Measurements from ENCODE around the gene PAGE5.

PAGE5 gene
- total RNA-seq, result 0 to 0.92 (median 0.10) reads per million in 9 experiments

DNA sequence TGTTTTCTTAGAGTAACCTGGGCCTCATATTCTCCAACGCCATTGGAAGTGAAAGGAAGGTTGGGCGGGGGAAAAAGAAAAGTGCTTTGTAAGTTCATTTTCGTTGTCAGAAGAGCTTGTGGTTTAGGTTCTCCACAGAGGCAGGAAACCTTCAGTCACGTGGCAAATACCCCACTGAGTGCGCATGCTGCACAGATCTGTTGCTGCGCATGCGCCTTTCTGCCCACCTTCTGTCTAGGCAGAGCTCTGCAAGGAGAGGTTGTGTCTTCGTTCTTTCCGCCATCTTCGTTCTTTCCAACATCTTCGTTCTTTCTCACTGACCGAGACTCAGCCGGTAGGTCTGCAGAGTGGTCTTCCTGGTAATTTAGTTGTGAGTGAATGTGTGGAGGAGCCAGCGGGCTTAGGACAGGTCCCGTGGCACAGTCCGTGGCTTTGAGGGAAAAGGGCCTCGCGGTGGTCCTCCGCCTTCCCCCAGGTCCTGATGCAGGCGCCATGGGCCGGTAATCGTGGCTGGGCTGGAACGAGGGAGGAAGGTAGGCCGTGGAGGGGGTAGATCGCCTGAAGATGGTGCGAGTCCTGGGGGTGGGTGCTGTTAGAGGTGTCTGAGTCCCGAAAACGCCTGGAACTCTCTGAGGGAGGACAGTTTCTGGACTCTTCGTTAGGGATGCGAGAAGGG lies at the start of gene PAGE5:
TSS of gene PAGE5 (plus strand) at position 228 of the 676 bp plus-strand sequence. CDS start 1,037 bp downstream, outside the sequence.
- Mint-ChIP-seq H3K4me3 (no peak within 1 kb of the TSS), H3K27ac (no peak within 1 kb of the TSS), H3K27me3 (peaks cover 9 to 15% of the 10 kb centered on the region in 2 donors), H3K9me3 (no peaks in the 10 kb centered on the region), H3K36me3 (ENCODE audit: insufficient read depth) (no peaks in the 10 kb centered on the region), H3K4me1 (ENCODE audit: low read depth in 2 of 2) (no peaks in the 10 kb centered on the region)
- DNase-seq (no peak), ATAC-seq (replicated peaks) (no peak)

- H3K4me3 Mint-ChIP-seq, result no peak overlapping the region
- no peaks in the 10 kb centered on the region for H3K4me1 Mint-ChIP-seq (ENCODE audit: low read depth in 2 of 2)
- ATAC-seq (replicated peaks) (no peak), DNase-seq (no peak)
- H3K9me3 Mint-ChIP-seq, result no peaks in the 10 kb centered on the region
- H3K27me3 Mint-ChIP-seq, result peaks cover 0 to 15% of the 10 kb centered on the region in 2 donors
- H3K36me3 Mint-ChIP-seq (ENCODE audit: insufficient read depth), result no peaks in the 10 kb centered on the region
- no peak overlapping the region for H3K27ac Mint-ChIP-seq
Measured at GRCh38 chrX:55187281-55187680, 32.9 kb upstream of the PAGE5 start.

DNA sequence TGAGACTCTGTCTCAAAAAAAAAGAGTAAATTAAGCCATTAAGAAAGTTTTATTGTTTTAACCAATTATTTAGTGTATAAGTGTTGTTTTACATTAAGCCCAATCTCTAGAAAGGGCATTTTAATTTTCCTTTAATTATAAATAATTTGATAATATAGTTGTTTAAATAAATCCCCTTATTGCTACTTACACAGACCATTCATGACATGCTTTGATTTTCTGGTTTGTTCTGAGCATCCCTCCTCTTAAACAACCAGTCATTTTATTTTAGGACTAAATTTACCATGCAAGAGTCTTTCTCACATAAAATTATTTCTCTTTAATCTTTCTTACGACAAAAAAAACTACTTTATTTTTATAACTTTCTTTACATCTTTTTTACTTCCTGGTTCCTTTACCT lies 23.5 kb upstream of the PAGE5 start:
- Mint-ChIP-seq H3K36me3 (ENCODE audit: insufficient read depth) (no peaks in the 10 kb centered on the region), H3K9me3 (no peaks in the 10 kb centered on the region), H3K4me1 (ENCODE audit: low read depth in 2 of 2) (no peaks in the 10 kb centered on the region), H3K27me3 (no peaks in the 10 kb centered on the region), H3K4me3 (no peak overlapping the region), H3K27ac (no peak overlapping the region)
- DNase-seq (no peak), ATAC-seq (replicated peaks) (no peak)

DNA sequence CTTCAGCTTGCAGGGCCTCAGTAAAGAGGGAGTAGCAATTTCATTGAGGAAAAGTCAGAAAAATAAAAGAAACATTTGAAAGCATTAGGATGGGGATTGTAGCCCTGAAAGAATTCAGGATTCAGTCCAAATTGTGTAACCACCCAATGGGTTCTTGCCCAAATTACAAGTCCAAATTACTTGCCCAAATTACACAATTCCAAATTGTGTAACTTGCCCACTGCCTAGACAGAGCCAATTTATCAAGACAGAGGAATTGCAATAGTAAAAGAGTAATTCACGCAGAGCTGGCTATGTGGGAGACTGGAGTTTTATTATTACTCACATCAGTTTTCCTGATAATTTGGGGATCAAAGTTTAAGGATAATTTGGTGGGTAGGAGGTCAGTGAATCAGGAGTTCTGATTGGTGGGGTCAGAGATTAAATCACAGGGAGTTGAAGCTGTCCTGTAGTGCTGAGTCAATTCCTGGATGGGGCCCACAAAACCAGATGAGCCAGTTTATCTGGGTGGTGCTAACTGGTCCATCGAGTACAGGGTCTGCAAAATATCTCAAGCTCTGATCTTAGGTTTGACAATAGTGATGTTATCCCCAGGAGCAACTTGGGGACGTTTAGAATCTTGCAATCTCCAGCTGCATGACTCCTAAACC lies 18.1 kb upstream of the PAGE5 start:
- no peak overlapping the region for H3K27ac Mint-ChIP-seq
- no peak for ATAC-seq (replicated peaks)
- peaks cover 9 to 11% of the 10 kb centered on the region in 2 donors for H3K27me3 Mint-ChIP-seq
- no peak for DNase-seq
- no peaks in the 10 kb centered on the region for H3K9me3 Mint-ChIP-seq
- no peaks in the 10 kb centered on the region for H3K4me1 Mint-ChIP-seq (ENCODE audit: low read depth in 2 of 2)
- no peaks in the 10 kb centered on the region for H3K36me3 Mint-ChIP-seq (ENCODE audit: insufficient read depth)
- H3K4me3 Mint-ChIP-seq, result no peak overlapping the region

GRCh38 chrX:55206162-55206941 lies 13.8 kb upstream of the PAGE5 start:
- Mint-ChIP-seq H3K36me3 (ENCODE audit: insufficient read depth) (no peaks in the 10 kb centered on the region), H3K27ac (no peak overlapping the region), H3K4me3 (no peak overlapping the region), H3K27me3 (peaks cover 9 to 11% of the 10 kb centered on the region in 2 donors), H3K9me3 (no peaks in the 10 kb centered on the region), H3K4me1 (ENCODE audit: low read depth in 2 of 2) (no peaks in the 10 kb centered on the region)
- ATAC-seq (replicated peaks) (no peak), DNase-seq (no peak)

DNA sequence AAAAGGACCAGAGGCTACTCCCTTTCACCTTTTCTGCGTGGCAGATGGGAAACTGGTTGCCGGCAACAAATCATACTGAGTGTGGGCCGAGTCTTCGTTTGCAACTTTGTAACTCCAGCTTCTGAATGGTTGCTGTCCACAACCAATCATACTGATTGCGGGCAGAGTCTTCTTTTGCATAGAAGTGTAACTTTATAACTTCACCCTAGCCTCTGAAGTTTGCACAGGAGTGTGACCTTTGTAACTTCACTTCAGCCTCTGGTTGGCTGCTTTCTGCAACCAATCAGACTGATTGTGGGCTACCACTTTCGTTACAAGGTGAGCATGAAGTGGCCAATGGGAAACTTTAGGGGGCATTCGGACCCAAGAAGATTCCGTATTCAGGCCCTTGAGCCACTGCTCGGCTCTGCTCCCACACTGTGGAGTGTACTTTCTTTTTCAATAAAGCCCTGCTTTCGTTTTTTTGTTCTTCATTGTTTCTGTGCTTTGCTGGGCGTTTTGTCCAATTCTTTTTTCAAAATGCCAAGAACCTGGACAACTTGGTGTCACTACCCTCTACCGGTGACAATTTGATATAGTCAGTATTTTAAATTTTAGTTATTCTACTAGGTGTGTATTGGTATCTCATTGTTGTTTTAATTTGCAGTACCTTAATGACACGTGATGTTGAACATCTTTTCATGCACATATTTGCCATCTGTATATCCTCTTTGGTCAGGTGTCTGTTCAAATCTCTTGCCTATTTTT lies 9.0 kb upstream of the PAGE5 start:
- no peaks in the 10 kb centered on the region for H3K36me3 Mint-ChIP-seq (ENCODE audit: insufficient read depth)
- no peak overlapping the region for H3K4me3 Mint-ChIP-seq
- DNase-seq (no peak), ATAC-seq (replicated peaks) (no peak)
- H3K9me3 Mint-ChIP-seq, result no peaks in the 10 kb centered on the region
- H3K27me3 Mint-ChIP-seq, result peaks cover 0 to 4% of the 10 kb centered on the region in 2 donors
- no peak overlapping the region for H3K27ac Mint-ChIP-seq
- no peaks in the 10 kb centered on the region for H3K4me1 Mint-ChIP-seq (ENCODE audit: low read depth in 2 of 2)

DNA sequence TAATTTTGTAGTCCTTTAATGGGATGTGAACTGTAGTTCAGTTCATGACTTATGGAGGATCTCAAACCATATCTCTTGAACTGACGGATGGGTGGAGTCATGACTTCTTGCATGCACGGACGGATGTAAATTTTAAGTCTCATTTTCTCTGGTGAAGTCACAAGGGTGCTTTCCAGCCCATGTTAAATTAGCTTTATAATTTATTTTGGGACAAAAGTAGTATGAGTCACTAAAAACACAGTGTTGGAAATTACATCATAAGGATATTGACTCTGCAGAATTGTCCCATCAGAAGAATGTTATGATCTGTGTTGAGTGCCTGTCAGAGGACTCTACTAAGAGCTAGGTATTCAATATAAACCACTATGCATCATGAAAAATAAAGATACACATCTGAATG lies 6.8 kb upstream of the PAGE5 start:
- Mint-ChIP-seq H3K27ac (no peak overlapping the region), H3K27me3 (no peaks in the 10 kb centered on the region), H3K9me3 (no peaks in the 10 kb centered on the region), H3K4me1 (ENCODE audit: low read depth in 2 of 2) (no peaks in the 10 kb centered on the region), H3K4me3 (no peak overlapping the region), H3K36me3 (ENCODE audit: insufficient read depth) (no peaks in the 10 kb centered on the region)
- DNase-seq (no peak), ATAC-seq (replicated peaks) (no peak)

- Mint-ChIP-seq H3K36me3 (ENCODE audit: insufficient read depth) (peaks cover 3% of the 10 kb centered on the region), H3K27me3 (peaks cover 21 to 32% of the 10 kb centered on the region in 2 donors), H3K27ac (no peak overlapping the region), H3K4me3 (no peak overlapping the region), H3K9me3 (no peaks in the 10 kb centered on the region), H3K4me1 (ENCODE audit: low read depth in 2 of 2) (no peaks in the 10 kb centered on the region)
- ATAC-seq (replicated peaks) (no peak), DNase-seq (no peak)
Measured at GRCh38 chrX:55240788-55241340, 20.7 kb downstream of the PAGE5 start.

- no peaks in the 10 kb centered on the region for H3K36me3 Mint-ChIP-seq (ENCODE audit: insufficient read depth)
- no peaks in the 10 kb centered on the region for H3K4me1 Mint-ChIP-seq (ENCODE audit: low read depth in 2 of 2)
- H3K27me3 Mint-ChIP-seq, result peaks cover 0 to 15% of the 10 kb centered on the region in 2 donors
- no peak overlapping the region for H3K27ac Mint-ChIP-seq
- H3K9me3 Mint-ChIP-seq, result no peaks in the 10 kb centered on the region
- no peak overlapping the region for H3K4me3 Mint-ChIP-seq
- DNase-seq (no peak), ATAC-seq (replicated peaks) (no peak)
Measured at GRCh38 chrX:55253528-55253927, 33.4 kb downstream of the PAGE5 start.

DNA sequence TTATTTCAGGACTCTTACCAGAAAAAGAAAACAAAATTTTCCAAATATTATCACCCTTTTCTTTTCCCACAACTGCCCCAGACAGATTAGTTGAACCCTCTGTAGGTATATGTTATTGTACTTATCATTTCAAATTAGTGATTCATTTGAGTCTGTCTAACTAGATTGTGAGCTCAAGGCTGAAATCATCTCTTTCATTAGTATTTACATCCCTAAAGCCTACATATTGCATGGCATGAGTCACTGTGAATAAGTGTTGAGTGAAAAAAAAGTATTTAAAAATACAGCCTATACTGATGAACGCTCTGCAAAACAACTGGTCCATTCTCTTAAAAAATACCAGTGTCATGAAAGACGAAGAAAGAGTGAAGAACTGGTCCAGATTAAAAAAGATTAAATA lies 40.7 kb downstream of the PAGE5 start:
- DNase-seq (no peak), ATAC-seq (replicated peaks) (no peak)
- H3K27ac Mint-ChIP-seq, result no peak overlapping the region
- no peak overlapping the region for H3K4me3 Mint-ChIP-seq
- no peaks in the 10 kb centered on the region for H3K36me3 Mint-ChIP-seq (ENCODE audit: insufficient read depth)
- no peaks in the 10 kb centered on the region for H3K9me3 Mint-ChIP-seq
- no peaks in the 10 kb centered on the region for H3K27me3 Mint-ChIP-seq
- H3K4me1 Mint-ChIP-seq (ENCODE audit: low read depth in 2 of 2), result no peaks in the 10 kb centered on the region

DNA sequence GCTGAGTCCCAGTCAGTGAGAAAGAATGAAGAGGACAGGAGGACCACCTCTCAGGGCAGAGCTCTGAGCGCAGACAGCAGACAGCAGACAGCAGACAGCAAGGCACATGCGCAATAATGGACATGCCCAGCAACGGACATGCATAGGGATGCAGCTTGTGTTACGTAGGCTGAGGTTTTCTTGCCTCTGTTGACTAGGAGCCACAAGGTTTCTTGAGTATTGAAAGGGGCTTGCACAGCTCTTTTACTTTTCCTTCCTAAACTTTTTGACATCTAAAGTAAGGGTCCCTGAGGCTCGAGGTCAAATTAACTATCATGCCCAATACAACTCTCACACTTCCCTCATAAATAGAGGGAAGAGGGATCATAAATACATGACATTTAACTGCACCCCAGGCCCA lies 44.7 kb downstream of the PAGE5 start, which contains the start of gene PAGE3:
TSS of gene PAGE3 (minus strand) at position 101 of the 400 bp plus-strand sequence. CDS start 1,013 bp downstream, outside the sequence.
- DNase-seq (no peak), ATAC-seq (replicated peaks) (no peak)
- no peaks in the 10 kb centered on the region for H3K4me1 Mint-ChIP-seq (ENCODE audit: low read depth in 2 of 2)
- H3K9me3 Mint-ChIP-seq, result no peaks in the 10 kb centered on the region
- H3K27ac Mint-ChIP-seq, result no peak within 1 kb of the TSS
- no peaks in the 10 kb centered on the region for H3K27me3 Mint-ChIP-seq
- no peak within 1 kb of the TSS for H3K4me3 Mint-ChIP-seq
- H3K36me3 Mint-ChIP-seq (ENCODE audit: insufficient read depth), result no peaks in the 10 kb centered on the region
